ENCODE measurements around the gene TAS2R10.

- TF ChIP-seq CTCF (IDR thresholded peaks at IDR 0.05), result no peak
- no peak for TF ChIP-seq POLR2AphosphoS5 (IDR thresholded peaks at IDR 0.05)
- no peak for TF ChIP-seq POLR2A (IDR thresholded peaks at IDR 0.05; ENCODE audit: low read depth)
- no peak for TF ChIP-seq EP300 (IDR thresholded peaks at IDR 0.05)
These were observed 12.3 kb upstream of the TAS2R10 start for GRCh38 chr12:10838461-10838860.

Measured in esophagus muscularis mucosa (tissue), 4 donors.